A673 (cell line): ENCODE data around the gene NAT16. TPM values are rescaled to one million over a fixed set of nuclear protein-coding genes. Genes with fewer than 3 reads are reported as not detected.

Source experiments
- BruUV-seq: library from RNA; stranded (reverse); fragments of 400-500 nt; replicated peaks from 2 replicates; lab custom pipeline; 2021; lab: Mats Ljungman, UMichigan
- CTCF ChIA-PET: fragments of 300-600 bp; sonication (Branson Sonifier 250); formaldehyde crosslinking; loops from one replicate; lab custom pipeline; 2022; ENCODE audit warnings: antibody characterized with exemption; lab: Charles Lee
- POLR2A ChIA-PET: fragments of 300-600 bp; sonication (Branson Sonifier 250); formaldehyde crosslinking; loops from one replicate; lab custom pipeline; 2022; ENCODE audit warnings: antibody characterized with exemption; ENCODE audit not compliant: low non-redundant PET; lab: Charles Lee
- DNase-seq: peaks from one replicate; pipeline ENCODE4 v3.0.0-alpha.2; 2015; ENCODE audit warnings: low spot score
- H3K27ac ChIP-seq: fragments of 200-600 bp; sonication (generic); 2 replicates; pipeline ENCODE4 v1.5.1; 2016; ENCODE audit warnings: mixed run types, low read depth, mild to moderate bottlenecking, mixed read lengths, antibody characterized with exemption, low read length; ENCODE audit not compliant: poor library complexity, severe bottlenecking
- H3K27me3 ChIP-seq: fragments of 200-600 bp; sonication (generic); replicated peaks from 2 replicates; pipeline ENCODE4 v1.6.1; 2017; ENCODE audit warnings: mixed run types, low read depth, mild to moderate bottlenecking, mixed read lengths, antibody characterized with exemption, low read length; ENCODE audit not compliant: insufficient read depth, poor library complexity
- H3K36me3 ChIP-seq: fragments of 200-600 bp; sonication (generic); 2 replicates; pipeline ENCODE4 v1.6.1; 2016; ENCODE audit warnings: mixed run types, mild to moderate bottlenecking, mixed read lengths, antibody characterized with exemption, low read length; ENCODE audit not compliant: insufficient read depth, poor library complexity, severe bottlenecking
- H3K4me1 ChIP-seq: fragments of 200-600 bp; sonication (generic); 2 replicates; pipeline ENCODE4 v1.6.1; 2017; ENCODE audit warnings: mixed run types, mild to moderate bottlenecking, mixed read lengths, antibody characterized with exemption, low read length; ENCODE audit not compliant: insufficient read depth, poor library complexity, severe bottlenecking
- H3K4me3 ChIP-seq: fragments of 200-600 bp; sonication (generic); 2 replicates; pipeline ENCODE4 v1.5.1; 2016; ENCODE audit warnings: low read depth, mixed run types, mild to moderate bottlenecking, mixed read lengths, low read length; ENCODE audit not compliant: poor library complexity, severe bottlenecking
- H3K9me3 ChIP-seq: fragments of 200-600 bp; sonication (generic); 2 replicates; pipeline ENCODE4 v1.6.1; 2016; ENCODE audit warnings: mixed run types, low read depth, mild to moderate bottlenecking, mixed read lengths, antibody characterized with exemption, low read length; ENCODE audit not compliant: poor library complexity, severe bottlenecking
- CTCF ChIP-seq: fragments of 300-800, 200-600 bp; sonication (generic); conservative IDR thresholded peaks from 2 replicates; pipeline ENCODE4 v1.5.1; 2017; ENCODE audit warnings: low read depth, mild to moderate bottlenecking, antibody characterized with exemption, low read length, moderate library complexity, mixed read lengths
- EZH2 ChIP-seq: fragments of 200-600 bp; sonication (generic); IDR thresholded peaks from 2 replicates; pipeline ENCODE4 v1.6.1; 2017; ENCODE audit warnings: borderline replicate concordance, low read depth, mild to moderate bottlenecking, mixed read lengths, antibody characterized with exemption, low read length; ENCODE audit not compliant: poor library complexity, severe bottlenecking
- intact Hi-C: fragments of 100-400 bp; cut with micrococcal nuclease; formaldehyde crosslinking; loops from one replicate; pipeline ENCODE4 v1.10.0; 2022; ENCODE audit not compliant: unreplicated experiment
- total RNA-seq: library from RNA; stranded (reverse); gene quantifications from 2 replicates; pipeline ENCODE4 v1.2.3, GENCODE V29; 2021

NAT16 gene
- total RNA-seq, 1 experiment from 2014 or later, result not detected

GRCh38 chr7:101210143-101210542 is 30.1 kb upstream of the NAT16 start:
- TF ChIP-seq CTCF (no peak), EZH2 (no peak)
- no peak for DNase-seq
- no peak overlapping the region for H3K27ac ChIP-seq
- ChIA-PET CTCF (no interaction called here), POLR2A (no interaction called here)
- H3K27me3 ChIP-seq, result no peaks in the 10 kb centered on the region
- H3K9me3 ChIP-seq, result no peaks in the 10 kb centered on the region
- BruUV-seq, result no TSS peak
- peaks cover 13% of the 10 kb centered on the region for H3K36me3 ChIP-seq
- peaks cover 4% of the 10 kb centered on the region for H3K4me1 ChIP-seq
- H3K4me3 ChIP-seq, result no peak overlapping the region
- intact Hi-C loops, result no loop called here

GRCh38 chr7:101208794-101209193 is 28.7 kb upstream of the NAT16 start:
- POLR2A ChIA-PET, result no interaction called here
- H3K36me3 ChIP-seq, result peaks cover 12% of the 10 kb centered on the region
- CTCF ChIA-PET, result interaction anchor here (0.7 kb wide), 1 partner anchor 9 kb away, joined by 3 read pairs; no protein-coding TSS in a partner anchor

GRCh38 chr7:101207459-101207858 is 27.4 kb upstream of the NAT16 start:
- no TSS peak for BruUV-seq
- no peaks in the 10 kb centered on the region for H3K4me1 ChIP-seq
- H3K9me3 ChIP-seq, result no peaks in the 10 kb centered on the region
- intact Hi-C loops, result no loop called here
- ChIA-PET CTCF (no interaction called here), POLR2A (no interaction called here)
- no peak overlapping the region for H3K27ac ChIP-seq
- H3K4me3 ChIP-seq, result no peak overlapping the region
- no peaks in the 10 kb centered on the region for H3K27me3 ChIP-seq
- TF ChIP-seq EZH2, result no peak
- TF ChIP-seq CTCF, result no peak
- H3K36me3 ChIP-seq, result peaks cover 9% of the 10 kb centered on the region
- DNase-seq, result no peak

More at GRCh38 chr7:101208794-101209193, 28.7 kb upstream of the NAT16 start:
- intact Hi-C loops, result no loop called here
- BruUV-seq, result no TSS peak
- TF ChIP-seq CTCF, result no peak
- TF ChIP-seq EZH2, result no peak
- Histone ChIP-seq H3K4me1 (no peaks in the 10 kb centered on the region), H3K27me3 (no peaks in the 10 kb centered on the region), H3K4me3 (no peak overlapping the region), H3K9me3 (no peaks in the 10 kb centered on the region), H3K27ac (no peak overlapping the region)
- no peak for DNase-seq
